KG1 (cell line): Measurements from ENCODE around the gene FUT2.
"Not testable (repeated sequence)": the region's sequence is repeated elsewhere in the genome, so short reads cannot be mapped to it uniquely, and the experiment has no call there.

ENCODE experiments used
- DNase-seq: peaks from one replicate; lab custom pipeline; 2025; lab: John Stamatoyannopoulos, UW

The FUT2 gene

GRCh38 chr19:48670699-48671445 lies 24.9 kb upstream of the FUT2 start:
- DNase-seq, result no peak

- DNase-seq, result no peak
Measured at GRCh38 chr19:48671446-48671995, 24.2 kb upstream of the FUT2 start.

GRCh38 chr19:48672994-48673393 lies 22.8 kb upstream of the FUT2 start, which contains the start of gene NTN5:
Gene NTN5, minus strand, starts transcription at chr19:48673017. Its CDS starts 2,031 bp downstream, at chr19:48670986.
- DNase-seq, result no peak

- DNase-seq, result no peak
Measured at GRCh38 chr19:48673436-48674100, 22.2 kb upstream of the FUT2 start.

- no peak for DNase-seq
Measured at GRCh38 chr19:48674216-48674809, 21.5 kb upstream of the FUT2 start.

GRCh38 chr19:48674921-48675824 lies 20.6 kb upstream of the FUT2 start:
- peak; percentile 32 for DNase-seq

GRCh38 chr19:48676487-48676886 lies 19.3 kb upstream of the FUT2 start:
- DNase-seq, result no peak

GRCh38 chr19:48676887-48677286 lies 18.9 kb upstream of the FUT2 start:
- DNase-seq, result no peak

GRCh38 chr19:48678201-48678600 lies 17.6 kb upstream of the FUT2 start:
- no peak for DNase-seq

- not testable (repeated sequence) for DNase-seq
Measured at GRCh38 chr19:48680006-48680405, 15.8 kb upstream of the FUT2 start.

GRCh38 chr19:48680436-48681126 lies 15.2 kb upstream of the FUT2 start:
- no peak for DNase-seq

- DNase-seq, result no peak
Measured at GRCh38 chr19:48681127-48681470, 14.7 kb upstream of the FUT2 start.

GRCh38 chr19:48683349-48683748 lies 12.4 kb upstream of the FUT2 start:
- DNase-seq, result no peak

GRCh38 chr19:48685583-48685982 lies 10.2 kb upstream of the FUT2 start:
- DNase-seq, result no peak

- DNase-seq, result no peak
Measured at GRCh38 chr19:48686088-48686487, 9.7 kb upstream of the FUT2 start.

- not testable (repeated sequence) for DNase-seq
Measured at GRCh38 chr19:48686637-48687036, 9.1 kb upstream of the FUT2 start.

GRCh38 chr19:48687776-48688175 lies 8.0 kb upstream of the FUT2 start:
- DNase-seq, result no peak

GRCh38 chr19:48689449-48689848 lies 6.3 kb upstream of the FUT2 start:
- no peak for DNase-seq

- DNase-seq, result not testable (repeated sequence)
Measured at GRCh38 chr19:48693629-48694028, 2.1 kb upstream of the FUT2 start.

- DNase-seq, result no peak
Measured at GRCh38 chr19:48696353-48697010, 711 bp downstream of the FUT2 start.

- no peak for DNase-seq
Measured at GRCh38 chr19:48698046-48698445, 2.3 kb downstream of the FUT2 start.
